ENCODE measurements around the gene ACOT12. TPM values are rescaled to one million over a fixed set of nuclear protein-coding genes. Genes with fewer than 3 reads are reported as not detected.
A peak's percentile ranks its signal among the peaks of the same experiment; 100 is the strongest.

The ACOT12 gene
- polyA plus RNA-seq, 3 donors: not detected

- intact Hi-C loops (cut with micrococcal nuclease): no loop called here
- H3K9me3 Mint-ChIP-seq: peaks cover 2 to 15% (median 8%) of the 10 kb centered on the region in 7 donors
Measured at GRCh38 chr5:81335946-81336345, 58.0 kb downstream of the ACOT12 start.

GRCh38 chr5:81334304-81335061 is 59.5 kb downstream of the ACOT12 start:
- peaks cover 2 to 15% (median 8%) of the 10 kb centered on the region in 7 donors for H3K9me3 Mint-ChIP-seq
- no peak for DNase-seq
- peaks cover 5 to 7% of the 10 kb centered on the region in 2 donors for H3K4me1 ChIP-seq (ENCODE audit: control insufficient read depth in 1 of 2, insufficient read depth in 2 of 2, low read length in 2 of 2)
- TF ChIP-seq CTCF (IDR thresholded peaks at IDR 0.05): no peak
- H3K9me3 ChIP-seq (replicated peaks in 1 of 2; ENCODE audit: control insufficient read depth in 1 of 2, insufficient read depth in 1 of 2, low read length in 2 of 2): peaks cover 0 to 10% of the 10 kb centered on the region in 2 donors
- peak overlapping the region in 1 of 2 donors; percentile 49 for H3K4me3 Mint-ChIP-seq
- no peaks in the 10 kb centered on the region for H3K79me2 ChIP-seq (ENCODE audit: insufficient read depth, low read length)
- H3K27me3 Mint-ChIP-seq (ENCODE audit: low read depth in 3 of 3): peaks cover 0 to 4% (median 3%) of the 10 kb centered on the region in 3 donors
- no peaks in the 10 kb centered on the region for H4K20me1 ChIP-seq (ENCODE audit: insufficient read depth, low read length)
- no peaks in the 10 kb centered on the region for H3K27me3 ChIP-seq (ENCODE audit: control insufficient read depth in 2 of 2, insufficient read depth in 2 of 2, low read length in 2 of 2)
- H3K4me1 Mint-ChIP-seq: peaks cover 9% of the 10 kb centered on the region
- H3K9ac ChIP-seq (ENCODE audit: insufficient read depth, low read length, poor library complexity, severe bottlenecking): no peak overlapping the region
- H3K27ac ChIP-seq (ENCODE audit: low read depth in 1 of 2, low read length in 2 of 2): no peak overlapping the region
- H3K27ac Mint-ChIP-seq: peak overlapping the region in 2 of 7 donors; percentile 70 to 85
- H3K4me2 ChIP-seq (replicated peaks; ENCODE audit: extremely low read depth, low read length, poor library complexity, severe bottlenecking): no peak overlapping the region
- H3K36me3 Mint-ChIP-seq: no peaks in the 10 kb centered on the region
- H3K4me3 ChIP-seq (replicated peaks in 1 of 3; ENCODE audit: low read depth in 2 of 3, low read length in 3 of 3): no peak overlapping the region
- WGBS (ENCODE audit: insufficient coverage): 97% methylated on average over 7 of the region's 14 CpGs
- H2AFZ ChIP-seq (ENCODE audit: insufficient read depth, low read depth, low read length, poor library complexity, severe bottlenecking): peak overlapping the region; percentile 19
- intact Hi-C loops (cut with micrococcal nuclease): no loop called here
- no peaks in the 10 kb centered on the region for H3K36me3 ChIP-seq (replicated peaks in 1 of 2; ENCODE audit: control insufficient read depth in 1 of 2, insufficient read depth in 2 of 2, low read length in 2 of 2)

More at GRCh38 chr5:81335946-81336345, 58.0 kb downstream of the ACOT12 start:
- H3K4me3 ChIP-seq (replicated peaks in 1 of 3; ENCODE audit: low read depth in 2 of 3, low read length in 3 of 3): no peak overlapping the region
- no peaks in the 10 kb centered on the region for H3K79me2 ChIP-seq (ENCODE audit: insufficient read depth, low read length)
- H3K4me1 ChIP-seq (ENCODE audit: control insufficient read depth in 1 of 2, insufficient read depth in 2 of 2, low read length in 2 of 2): peaks cover 5 to 7% of the 10 kb centered on the region in 2 donors
- Mint-ChIP-seq H3K4me3 (no peak overlapping the region), H3K36me3 (no peaks in the 10 kb centered on the region), H3K4me1 (peaks cover 9% of the 10 kb centered on the region), H3K27me3 (ENCODE audit: low read depth in 3 of 3) (peaks cover 0 to 3% (median 0%) of the 10 kb centered on the region in 3 donors), H3K27ac (no peak overlapping the region)
- TF ChIP-seq CTCF (IDR thresholded peaks at IDR 0.05): no peak
- no peak overlapping the region for H3K4me2 ChIP-seq (replicated peaks; ENCODE audit: extremely low read depth, low read length, poor library complexity, severe bottlenecking)
- H3K27ac ChIP-seq (ENCODE audit: low read depth in 1 of 2, low read length in 2 of 2): no peak overlapping the region
- no peaks in the 10 kb centered on the region for H3K36me3 ChIP-seq (replicated peaks in 1 of 2; ENCODE audit: control insufficient read depth in 1 of 2, insufficient read depth in 2 of 2, low read length in 2 of 2)
- no peaks in the 10 kb centered on the region for H4K20me1 ChIP-seq (ENCODE audit: insufficient read depth, low read length)
- DNase-seq: no peak
- H3K9ac ChIP-seq (ENCODE audit: insufficient read depth, low read length, poor library complexity, severe bottlenecking): no peak overlapping the region
- no peaks in the 10 kb centered on the region for H3K27me3 ChIP-seq (ENCODE audit: control insufficient read depth in 2 of 2, insufficient read depth in 2 of 2, low read length in 2 of 2)
- peaks cover 0 to 10% of the 10 kb centered on the region in 2 donors for H3K9me3 ChIP-seq (replicated peaks in 1 of 2; ENCODE audit: control insufficient read depth in 1 of 2, insufficient read depth in 1 of 2, low read length in 2 of 2)
- no peak overlapping the region for H2AFZ ChIP-seq (ENCODE audit: insufficient read depth, low read depth, low read length, poor library complexity, severe bottlenecking)
- 100% methylated on average over 1 of the region's 2 CpGs for WGBS (ENCODE audit: insufficient coverage)
